A673 (cell line): ENCODE results near the gene C16orf74. TPM values are rescaled to one million over a fixed set of nuclear protein-coding genes. Genes with fewer than 3 reads are reported as not detected.

Experiments
- BruUV-seq: library from RNA; stranded (reverse); fragments of 400-500 nt; replicated peaks from 2 replicates; lab custom pipeline; 2021; lab: Mats Ljungman, UMichigan
- CTCF ChIA-PET: fragments of 300-600 bp; sonication (Branson Sonifier 250); formaldehyde crosslinking; loops from one replicate; lab custom pipeline; 2022; ENCODE audit warnings: antibody characterized with exemption; lab: Charles Lee
- POLR2A ChIA-PET: fragments of 300-600 bp; sonication (Branson Sonifier 250); formaldehyde crosslinking; loops from one replicate; lab custom pipeline; 2022; ENCODE audit warnings: antibody characterized with exemption; ENCODE audit not compliant: low non-redundant PET; lab: Charles Lee
- DNase-seq: peaks from one replicate; pipeline ENCODE4 v3.0.0-alpha.2; 2015; ENCODE audit warnings: low spot score
- H3K27ac ChIP-seq: fragments of 200-600 bp; sonication (generic); 2 replicates; pipeline ENCODE4 v1.5.1; 2016; ENCODE audit warnings: mixed run types, low read depth, mild to moderate bottlenecking, mixed read lengths, antibody characterized with exemption, low read length; ENCODE audit not compliant: poor library complexity, severe bottlenecking
- H3K27me3 ChIP-seq: fragments of 200-600 bp; sonication (generic); replicated peaks from 2 replicates; pipeline ENCODE4 v1.6.1; 2017; ENCODE audit warnings: mixed run types, low read depth, mild to moderate bottlenecking, mixed read lengths, antibody characterized with exemption, low read length; ENCODE audit not compliant: insufficient read depth, poor library complexity
- H3K36me3 ChIP-seq: fragments of 200-600 bp; sonication (generic); 2 replicates; pipeline ENCODE4 v1.6.1; 2016; ENCODE audit warnings: mixed run types, mild to moderate bottlenecking, mixed read lengths, antibody characterized with exemption, low read length; ENCODE audit not compliant: insufficient read depth, poor library complexity, severe bottlenecking
- H3K4me1 ChIP-seq: fragments of 200-600 bp; sonication (generic); 2 replicates; pipeline ENCODE4 v1.6.1; 2017; ENCODE audit warnings: mixed run types, mild to moderate bottlenecking, mixed read lengths, antibody characterized with exemption, low read length; ENCODE audit not compliant: insufficient read depth, poor library complexity, severe bottlenecking
- H3K4me3 ChIP-seq: fragments of 200-600 bp; sonication (generic); 2 replicates; pipeline ENCODE4 v1.5.1; 2016; ENCODE audit warnings: low read depth, mixed run types, mild to moderate bottlenecking, mixed read lengths, low read length; ENCODE audit not compliant: poor library complexity, severe bottlenecking
- H3K9me3 ChIP-seq: fragments of 200-600 bp; sonication (generic); 2 replicates; pipeline ENCODE4 v1.6.1; 2016; ENCODE audit warnings: mixed run types, low read depth, mild to moderate bottlenecking, mixed read lengths, antibody characterized with exemption, low read length; ENCODE audit not compliant: poor library complexity, severe bottlenecking
- EZH2 ChIP-seq: fragments of 200-600 bp; sonication (generic); IDR thresholded peaks from 2 replicates; pipeline ENCODE4 v1.6.1; 2017; ENCODE audit warnings: borderline replicate concordance, low read depth, mild to moderate bottlenecking, mixed read lengths, antibody characterized with exemption, low read length; ENCODE audit not compliant: poor library complexity, severe bottlenecking
- intact Hi-C: fragments of 100-400 bp; cut with micrococcal nuclease; formaldehyde crosslinking; loops from one replicate; pipeline ENCODE4 v1.10.0; 2022; ENCODE audit not compliant: unreplicated experiment
- total RNA-seq: library from RNA; stranded (reverse); gene quantifications from 2 replicates; pipeline ENCODE4 v1.2.3, GENCODE V29; 2021
- TF ChIP-seq, protein P1 (sequence below): fragments of 300-800, 200-600 bp; sonication (generic); conservative IDR thresholded peaks from 2 replicates; pipeline ENCODE4 v1.5.1; 2017; ENCODE audit warnings: low read depth, mild to moderate bottlenecking, antibody characterized with exemption, low read length, moderate library complexity, mixed read lengths

C16orf74 gene
- total RNA-seq, 1 experiment from 2014 or later = 3.8 TPM

DNA sequence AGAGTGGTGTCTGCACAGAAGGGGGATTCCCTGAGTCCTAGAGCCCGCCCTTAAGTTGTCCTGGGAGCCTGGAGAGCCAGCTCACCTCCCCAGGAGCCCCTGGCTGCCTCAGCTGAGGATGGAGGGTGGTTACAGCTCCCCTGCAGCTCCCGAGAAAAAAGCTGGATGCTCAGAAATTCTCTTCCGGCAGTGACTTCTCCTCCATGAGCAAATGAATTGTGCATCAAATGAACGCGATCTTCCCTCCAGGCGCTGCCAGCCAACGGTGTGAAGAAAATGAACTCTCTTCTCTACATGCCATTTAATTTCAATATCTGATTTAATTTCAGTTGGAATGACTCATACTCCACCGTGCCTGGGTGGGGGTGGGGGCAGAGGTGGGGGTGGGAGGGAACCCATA lies 14.3 kb upstream of the C16orf74 start:
- DNase-seq = no peak
- H3K36me3 ChIP-seq = no peaks in the 10 kb centered on the region
- POLR2A ChIA-PET = no interaction called here
- TF ChIP-seq, protein P1, sequence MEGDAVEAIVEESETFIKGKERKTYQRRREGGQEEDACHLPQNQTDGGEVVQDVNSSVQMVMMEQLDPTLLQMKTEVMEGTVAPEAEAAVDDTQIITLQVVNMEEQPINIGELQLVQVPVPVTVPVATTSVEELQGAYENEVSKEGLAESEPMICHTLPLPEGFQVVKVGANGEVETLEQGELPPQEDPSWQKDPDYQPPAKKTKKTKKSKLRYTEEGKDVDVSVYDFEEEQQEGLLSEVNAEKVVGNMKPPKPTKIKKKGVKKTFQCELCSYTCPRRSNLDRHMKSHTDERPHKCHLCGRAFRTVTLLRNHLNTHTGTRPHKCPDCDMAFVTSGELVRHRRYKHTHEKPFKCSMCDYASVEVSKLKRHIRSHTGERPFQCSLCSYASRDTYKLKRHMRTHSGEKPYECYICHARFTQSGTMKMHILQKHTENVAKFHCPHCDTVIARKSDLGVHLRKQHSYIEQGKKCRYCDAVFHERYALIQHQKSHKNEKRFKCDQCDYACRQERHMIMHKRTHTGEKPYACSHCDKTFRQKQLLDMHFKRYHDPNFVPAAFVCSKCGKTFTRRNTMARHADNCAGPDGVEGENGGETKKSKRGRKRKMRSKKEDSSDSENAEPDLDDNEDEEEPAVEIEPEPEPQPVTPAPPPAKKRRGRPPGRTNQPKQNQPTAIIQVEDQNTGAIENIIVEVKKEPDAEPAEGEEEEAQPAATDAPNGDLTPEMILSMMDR = no peak
- no peak for TF ChIP-seq EZH2
- no peaks in the 10 kb centered on the region for H3K9me3 ChIP-seq
- intact Hi-C loops = no loop called here
- peaks cover 9% of the 10 kb centered on the region for H3K4me1 ChIP-seq
- H3K4me3 ChIP-seq = no peak overlapping the region
- no TSS peak for BruUV-seq
- no peaks in the 10 kb centered on the region for H3K27me3 ChIP-seq
- CTCF ChIA-PET = no interaction called here
- no peak overlapping the region for H3K27ac ChIP-seq

DNA sequence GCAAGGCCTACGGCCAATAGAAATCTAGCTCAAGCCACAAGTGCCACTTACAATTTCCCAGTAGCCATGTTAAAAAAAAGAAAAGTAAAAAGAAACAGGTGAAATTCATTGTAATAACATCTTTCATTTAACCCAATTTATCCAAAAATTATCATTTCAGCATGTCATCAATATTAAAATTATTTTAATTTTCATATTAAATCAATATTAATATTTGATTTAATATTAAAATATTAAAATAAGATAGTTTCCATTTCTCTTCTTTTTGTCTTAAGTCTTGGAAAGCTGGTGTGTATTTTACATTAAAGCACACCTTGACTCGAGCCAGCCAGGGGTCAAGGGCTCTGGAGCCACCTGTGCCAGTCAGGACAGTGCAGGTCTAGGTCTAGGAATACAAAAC lies 12.7 kb upstream of the C16orf74 start:
- CTCF ChIA-PET = no interaction called here

DNA sequence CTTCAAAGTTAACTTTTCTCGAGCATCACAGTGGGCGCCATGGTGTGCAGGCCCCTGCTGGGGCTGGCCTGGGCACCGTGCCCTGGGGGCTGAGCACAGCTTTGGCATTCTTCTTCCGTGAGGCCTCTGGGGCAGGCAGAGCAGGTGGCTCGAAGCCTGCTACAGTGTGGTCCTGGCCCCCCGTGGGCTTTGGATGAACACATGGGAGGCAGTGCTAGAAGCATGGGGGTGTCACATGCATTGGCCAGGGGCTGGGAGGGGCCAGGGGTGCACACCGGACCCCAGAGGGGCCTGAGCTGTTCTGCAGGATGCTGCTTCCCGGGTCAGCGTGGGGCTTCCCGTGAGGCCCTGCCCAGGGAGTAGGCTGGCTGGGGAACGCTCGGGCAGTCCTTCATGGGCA lies 12.1 kb upstream of the C16orf74 start:
- ChIA-PET POLR2A (no interaction called here), CTCF (no interaction called here)
- Histone ChIP-seq H3K4me1 (peaks cover 9% of the 10 kb centered on the region), H3K36me3 (no peaks in the 10 kb centered on the region), H3K27ac (no peak overlapping the region), H3K9me3 (no peaks in the 10 kb centered on the region), H3K4me3 (no peak overlapping the region), H3K27me3 (no peaks in the 10 kb centered on the region)
- BruUV-seq = no TSS peak
- no peak for DNase-seq
- intact Hi-C loops = no loop called here
- TF ChIP-seq EZH2 = no peak
- TF ChIP-seq, protein P1 = no peak

More for the DNA sequence above, 12.7 kb upstream of the C16orf74 start:
- no TSS peak for BruUV-seq
- no peak for DNase-seq
- TF ChIP-seq, protein P1 = no peak
- no peak for TF ChIP-seq EZH2
- H3K36me3 ChIP-seq = no peaks in the 10 kb centered on the region
- intact Hi-C loops = no loop called here
- H3K27ac ChIP-seq = no peak overlapping the region
- POLR2A ChIA-PET = no interaction called here
- peaks cover 9% of the 10 kb centered on the region for H3K4me1 ChIP-seq
- H3K9me3 ChIP-seq = no peaks in the 10 kb centered on the region
- H3K27me3 ChIP-seq = no peaks in the 10 kb centered on the region
- no peak overlapping the region for H3K4me3 ChIP-seq
